D721Med (cell line): ENCODE data around the gene DCAF7.

Experiments used
- DNase-seq: peaks from one replicate; pipeline ENCODE4 v3.0.0; 2011; ENCODE audit warnings: low spot score; ENCODE audit not compliant: insufficient read length
- FAIRE-seq: peaks from 2 replicates; lab custom pipeline; 2011; peaks lifted over from hg19 to GRCh38; lab: Jason Lieb, UNC
- CTCF ChIP-seq: IDR thresholded peaks from 2 replicates; pipeline ENCODE4 v1.5.1; 2012; ENCODE audit warnings: mild to moderate bottlenecking, control low read depth; ENCODE audit not compliant: insufficient read depth; ENCODE audit errors: missing control alignments

The DCAF7 gene

GRCh38 chr17:63639125-63639524 is 88.8 kb downstream of the DCAF7 start:
- TF ChIP-seq CTCF, result no peak
- DNase-seq (no peak), FAIRE-seq (no peak)

- FAIRE-seq, result no peak
- TF ChIP-seq CTCF, result no peak
- no peak for DNase-seq
These were observed 89.8 kb downstream of the DCAF7 start for GRCh38 chr17:63640038-63640437.

DNA sequence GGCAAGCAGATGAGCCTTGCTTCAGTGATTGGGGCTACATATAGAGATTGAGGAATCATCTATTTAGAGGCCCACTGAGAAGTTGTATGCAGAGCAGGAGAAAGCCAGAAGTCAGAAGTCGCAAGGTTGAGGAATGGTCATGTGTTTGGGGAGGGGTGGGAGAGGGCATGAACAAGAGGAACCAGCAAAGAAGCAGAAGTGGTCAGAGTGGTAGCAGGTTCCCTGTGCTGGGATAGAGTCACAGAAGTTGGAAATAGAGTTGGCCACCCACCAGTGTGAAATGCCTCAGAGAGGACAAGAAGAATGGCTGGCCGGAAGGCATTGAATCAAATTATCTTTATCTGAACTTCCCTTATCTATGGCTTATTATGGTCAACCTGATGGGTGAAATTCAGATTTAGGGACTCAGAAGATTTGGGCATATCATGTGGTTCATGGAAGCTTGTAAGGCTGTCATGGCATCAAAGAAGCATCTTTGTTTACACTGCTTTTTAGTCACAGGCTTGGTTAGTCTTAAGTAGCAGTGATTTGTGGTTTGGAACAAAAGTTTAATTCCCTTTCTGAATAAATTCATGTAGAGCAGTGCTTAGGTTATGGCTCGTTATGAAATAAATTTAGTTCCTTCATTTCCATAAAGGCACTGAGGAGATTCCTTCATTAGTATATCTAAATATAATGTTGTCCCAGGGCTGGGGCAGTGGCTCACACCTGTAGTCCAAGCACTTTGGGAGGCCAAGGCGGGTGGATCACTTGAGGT is 91.6 kb downstream of the DCAF7 start:
- no peak for TF ChIP-seq CTCF
- no peak for DNase-seq
- no peak for FAIRE-seq
